Stimulated activated CD4-positive, alpha-beta T cell treated with anti-CD3 and anti-CD28 coated beads, Interleukin-2, amount 100 ng/mL, for 4 hours (primary cell): ENCODE results near the gene PCGF5.
A peak's percentile ranks its signal among the peaks of the same experiment; 100 is the strongest.
"Not testable (repeated sequence)": the region's sequence is repeated elsewhere in the genome, so short reads cannot be mapped to it uniquely, and the experiment has no call there.

ENCODE experiments used
- DNase-seq: peaks from one replicate; pipeline ENCODE4 v3.0.0-alpha.2; 2020; ENCODE audit warnings: low read depth

PCGF5 gene

GRCh38 chr10:91210435-91210834 is 10.0 kb upstream of the PCGF5 start:
- no peak for DNase-seq

DNA sequence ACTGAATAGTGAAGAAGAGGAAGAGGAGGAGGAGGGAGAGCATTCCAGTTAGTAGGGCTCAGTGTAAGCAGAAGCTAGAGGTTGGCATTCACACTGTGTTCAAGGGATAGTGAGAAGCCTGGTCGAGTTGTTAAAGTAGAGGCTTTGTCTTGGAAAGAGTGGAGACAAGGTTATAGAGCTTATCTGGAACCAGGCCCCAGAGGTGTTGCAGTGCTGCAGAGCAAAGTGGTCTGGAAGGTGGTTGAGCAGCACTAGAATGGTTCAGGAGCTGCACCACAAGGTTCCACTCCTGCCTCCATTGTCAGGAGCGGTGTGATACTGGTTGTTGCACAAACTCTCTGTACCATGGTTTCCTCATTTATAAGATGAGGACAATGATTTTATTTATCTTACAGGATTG is 8.8 kb upstream of the PCGF5 start:
- DNase-seq, result no peak

GRCh38 chr10:91214911-91215310 is 5.6 kb upstream of the PCGF5 start:
- no peak for DNase-seq

DNA sequence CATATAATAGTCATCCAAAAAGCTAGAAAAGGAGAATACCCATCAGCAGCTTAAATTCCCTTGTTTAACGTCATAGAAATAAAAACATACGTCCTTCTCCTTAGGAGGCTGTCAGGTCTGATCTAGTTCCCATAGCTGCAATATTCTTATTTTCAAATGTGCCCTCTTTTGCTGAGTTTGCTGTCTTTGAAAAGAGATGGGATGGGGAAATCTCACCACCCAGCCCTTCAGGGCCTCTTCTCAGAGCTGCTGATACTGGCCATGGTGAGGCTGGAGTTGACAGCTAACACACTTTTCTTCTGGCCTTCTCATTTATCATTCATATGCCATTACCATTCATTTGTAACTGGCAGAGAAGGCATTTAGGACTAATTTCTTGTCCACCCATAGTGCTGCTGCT is 5.1 kb upstream of the PCGF5 start:
- no peak for DNase-seq

- no peak for DNase-seq
Observed at GRCh38 chr10:91219371-91220193, 881 bp upstream of the PCGF5 start.

DNA sequence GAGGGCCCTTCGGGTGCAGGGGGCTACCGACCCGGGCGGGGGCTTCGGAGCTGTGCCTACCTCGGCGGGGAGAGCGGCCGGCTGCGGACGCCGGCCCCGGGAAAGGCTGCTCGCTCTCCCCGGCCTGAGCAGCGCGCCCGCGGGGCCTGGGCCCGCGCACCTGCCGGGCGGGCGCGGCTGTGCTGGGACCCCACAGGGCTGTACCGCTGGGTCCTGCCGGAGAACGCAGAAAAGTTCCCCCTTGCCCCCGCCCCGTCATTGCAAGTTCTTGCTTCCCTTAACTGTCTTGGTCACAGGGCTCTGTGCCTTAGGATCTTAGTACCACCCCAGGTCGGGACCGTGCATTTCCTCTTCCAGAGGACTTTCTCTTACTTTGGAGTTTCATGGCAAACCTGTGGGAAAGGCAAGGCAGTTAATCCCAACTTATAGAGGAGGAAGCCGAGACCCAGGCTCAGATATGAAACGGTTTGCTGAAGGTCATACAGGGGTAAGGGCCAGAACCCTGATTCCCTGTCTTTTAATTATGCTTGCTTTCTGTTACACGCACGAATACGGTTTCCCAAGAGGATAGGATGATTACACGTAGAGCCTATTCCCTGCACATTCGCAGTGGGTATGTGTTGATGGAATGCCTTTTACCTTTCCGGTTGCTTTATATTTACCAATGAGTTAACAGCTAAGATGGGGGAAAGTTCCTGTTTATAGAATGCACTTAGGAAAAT is 652 bp downstream of the PCGF5 start:
- no peak for DNase-seq

GRCh38 chr10:91226093-91226492 is 5.6 kb downstream of the PCGF5 start:
- DNase-seq, result no peak

GRCh38 chr10:91227576-91227975 is 7.1 kb downstream of the PCGF5 start:
- DNase-seq, result no peak

GRCh38 chr10:91229683-91230082 is 9.2 kb downstream of the PCGF5 start:
- DNase-seq, result no peak

- no peak for DNase-seq
Observed at GRCh38 chr10:91238191-91238590, 17.7 kb downstream of the PCGF5 start.

GRCh38 chr10:91239789-91240188 is 19.3 kb downstream of the PCGF5 start:
- no peak for DNase-seq

DNA sequence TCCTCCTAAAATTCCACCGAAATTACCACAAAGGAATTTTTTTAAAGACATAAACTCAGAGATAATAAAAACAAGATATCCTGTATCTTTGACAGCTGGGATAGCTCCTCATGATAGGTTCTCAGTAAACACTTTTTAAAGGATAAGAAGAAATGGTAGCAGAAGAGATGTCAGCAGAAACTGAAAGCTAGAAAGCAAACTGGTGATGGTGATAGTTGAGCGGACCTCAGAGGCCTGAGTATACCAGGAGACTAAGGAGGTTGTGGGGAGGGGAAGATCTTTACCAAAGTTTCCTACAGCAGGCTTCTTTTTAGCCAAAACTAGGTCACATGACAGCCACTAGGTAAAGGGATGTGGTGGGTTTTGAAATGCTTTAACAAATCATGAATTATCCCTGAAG is 22.5 kb downstream of the PCGF5 start:
- no peak for DNase-seq

GRCh38 chr10:91247360-91248111 is 27.1 kb downstream of the PCGF5 start:
- DNase-seq, result no peak

GRCh38 chr10:91249700-91250099 is 29.2 kb downstream of the PCGF5 start:
- no peak for DNase-seq

DNA sequence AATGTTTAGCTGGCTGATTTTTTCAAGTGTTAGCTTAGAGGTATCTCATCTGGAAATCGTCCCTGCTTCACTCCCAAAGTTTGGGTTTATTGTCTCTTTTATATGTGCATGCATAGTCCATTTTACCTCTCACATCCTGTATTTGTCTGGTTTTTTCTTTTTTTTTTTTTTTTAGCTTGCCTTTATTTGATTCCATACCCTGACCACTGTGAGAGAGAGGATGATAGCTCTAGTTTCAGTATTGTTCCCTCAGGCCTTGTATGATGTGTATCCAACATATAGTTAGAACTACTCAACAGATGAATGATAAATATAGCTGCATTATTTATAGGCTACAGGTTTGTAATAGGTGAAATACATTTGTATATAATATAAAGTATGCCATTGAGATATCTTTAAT is 29.9 kb downstream of the PCGF5 start:
- DNase-seq, result no peak

DNA sequence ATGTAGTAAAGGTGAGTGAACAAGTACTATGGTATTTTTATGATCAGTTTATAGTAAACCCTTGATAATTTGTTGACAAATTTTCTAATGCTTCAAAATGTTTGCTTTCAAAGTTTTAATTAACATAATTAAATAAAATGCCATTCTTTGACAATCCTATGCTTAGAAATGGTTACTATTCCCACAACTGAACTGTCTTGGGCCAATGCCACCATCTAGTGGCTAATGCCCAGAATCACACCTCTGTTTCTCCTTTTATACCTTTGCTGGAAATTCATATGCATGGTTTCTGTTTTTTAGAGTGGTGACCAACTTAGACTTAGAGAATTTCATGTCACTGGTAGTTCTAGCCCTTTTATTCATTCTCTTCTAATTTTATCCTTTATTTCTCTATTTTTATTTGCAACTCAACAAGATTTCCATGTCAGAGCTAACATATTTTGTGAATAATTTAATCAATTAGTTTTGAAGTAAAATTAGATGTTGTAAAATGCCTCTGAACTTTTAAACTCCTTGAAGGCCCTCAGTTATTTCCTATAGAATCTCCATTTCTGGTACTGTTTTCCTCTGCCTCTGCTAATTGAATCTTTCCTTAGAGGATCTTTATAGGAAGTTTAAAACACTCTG is 31.1 kb downstream of the PCGF5 start:
- DNase-seq, result peak; percentile 22

- DNase-seq, result no peak
Observed at GRCh38 chr10:91253300-91253699, 32.8 kb downstream of the PCGF5 start.

DNA sequence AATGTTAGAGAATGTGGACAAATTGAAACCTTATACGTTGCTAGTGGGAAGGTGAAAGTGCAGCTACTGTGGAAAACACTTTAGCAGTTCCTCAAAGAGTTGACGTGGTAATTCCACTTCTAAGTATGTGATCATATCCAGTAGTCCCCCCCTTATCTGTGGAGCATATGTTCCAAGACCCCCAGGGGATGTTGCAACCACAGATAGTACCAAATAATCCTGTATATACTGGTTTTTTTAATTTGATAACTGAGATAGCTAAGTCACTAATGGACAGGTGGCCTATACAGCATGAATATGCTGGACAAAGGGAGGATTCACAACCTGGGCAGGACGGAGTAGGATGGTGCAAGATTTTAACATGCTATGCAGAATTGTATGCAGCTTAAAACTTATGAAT is 36.8 kb downstream of the PCGF5 start:
- DNase-seq, result no peak

GRCh38 chr10:91260417-91260816 is 40.0 kb downstream of the PCGF5 start:
- DNase-seq, result not testable (repeated sequence)

GRCh38 chr10:91271886-91272285 is 51.4 kb downstream of the PCGF5 start:
- no peak for DNase-seq

GRCh38 chr10:91284486-91285090 is 64.1 kb downstream of the PCGF5 start:
- no peak for DNase-seq

DNA sequence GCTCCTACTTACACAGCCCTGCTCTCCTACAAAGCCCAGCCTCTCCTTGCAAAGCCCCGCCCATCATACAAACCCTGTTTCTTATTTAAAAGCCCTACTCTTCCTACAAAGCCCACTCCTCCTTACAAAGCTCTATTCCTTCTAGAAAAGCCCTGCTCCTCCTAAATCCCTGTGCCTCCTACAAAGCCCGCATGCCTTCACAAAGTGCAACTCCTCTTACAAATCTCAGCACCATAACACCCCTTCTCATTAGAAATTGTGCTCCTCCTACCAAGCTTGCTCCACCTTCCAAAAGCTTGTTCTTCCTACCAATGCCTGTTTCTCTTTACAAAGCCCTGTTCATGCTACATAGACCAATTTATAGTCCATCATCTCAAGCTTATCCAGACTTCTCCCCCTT is 66.1 kb downstream of the PCGF5 start:
- DNase-seq, result no peak
